ENCODE results near the gene FUT8.

The FUT8 gene

DNA sequence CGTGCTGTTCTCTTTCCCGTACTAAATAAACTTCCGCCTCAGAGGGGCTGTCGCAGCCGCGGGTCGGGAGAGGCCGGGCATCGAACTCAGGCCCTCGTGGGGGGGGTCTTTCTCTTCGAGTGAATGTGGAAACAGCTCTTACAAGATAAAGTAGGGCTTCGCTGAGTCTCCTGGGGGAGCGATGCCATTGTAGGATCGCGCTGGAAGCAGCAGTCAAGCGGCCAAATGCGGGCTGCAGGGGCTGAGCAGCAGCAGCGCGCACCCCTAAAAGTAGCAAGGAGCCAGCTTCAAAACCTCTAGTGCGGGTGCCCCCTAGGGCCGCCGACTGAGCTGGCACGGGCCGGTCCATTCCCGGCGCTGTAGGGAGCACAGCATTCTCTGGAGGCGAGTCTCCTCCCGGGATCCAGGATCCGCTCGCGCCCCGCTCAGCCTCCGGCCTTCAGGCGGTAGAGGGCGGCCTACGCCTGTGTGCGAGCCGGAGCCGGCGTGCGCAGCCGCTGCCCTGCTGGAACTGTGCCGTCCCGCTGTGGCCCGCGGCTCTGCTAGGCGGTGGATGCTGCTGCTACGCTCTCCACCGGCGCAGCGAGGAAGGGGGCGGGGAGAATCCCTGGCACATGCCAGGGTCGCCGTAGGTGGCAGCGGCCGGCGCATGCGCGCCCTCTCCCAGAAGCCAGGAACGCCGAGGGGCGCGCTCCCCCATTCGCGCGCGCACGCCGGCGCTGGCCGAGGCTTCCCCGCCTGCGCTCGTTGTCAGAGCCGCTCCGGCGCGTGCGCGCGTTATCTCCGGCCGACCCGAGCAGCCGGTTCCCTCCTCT is at the start of gene FUT8:
TSS of gene FUT8 (plus strand) at position 699 of the 815 bp plus-strand sequence. CDS start 148,834 bp downstream, outside the sequence.
- DNase-seq (ENCODE audit: low read depth in 2 of 3, low spot score in 2 of 3) = peak; percentile 77 to 90 (median 78)

DNA sequence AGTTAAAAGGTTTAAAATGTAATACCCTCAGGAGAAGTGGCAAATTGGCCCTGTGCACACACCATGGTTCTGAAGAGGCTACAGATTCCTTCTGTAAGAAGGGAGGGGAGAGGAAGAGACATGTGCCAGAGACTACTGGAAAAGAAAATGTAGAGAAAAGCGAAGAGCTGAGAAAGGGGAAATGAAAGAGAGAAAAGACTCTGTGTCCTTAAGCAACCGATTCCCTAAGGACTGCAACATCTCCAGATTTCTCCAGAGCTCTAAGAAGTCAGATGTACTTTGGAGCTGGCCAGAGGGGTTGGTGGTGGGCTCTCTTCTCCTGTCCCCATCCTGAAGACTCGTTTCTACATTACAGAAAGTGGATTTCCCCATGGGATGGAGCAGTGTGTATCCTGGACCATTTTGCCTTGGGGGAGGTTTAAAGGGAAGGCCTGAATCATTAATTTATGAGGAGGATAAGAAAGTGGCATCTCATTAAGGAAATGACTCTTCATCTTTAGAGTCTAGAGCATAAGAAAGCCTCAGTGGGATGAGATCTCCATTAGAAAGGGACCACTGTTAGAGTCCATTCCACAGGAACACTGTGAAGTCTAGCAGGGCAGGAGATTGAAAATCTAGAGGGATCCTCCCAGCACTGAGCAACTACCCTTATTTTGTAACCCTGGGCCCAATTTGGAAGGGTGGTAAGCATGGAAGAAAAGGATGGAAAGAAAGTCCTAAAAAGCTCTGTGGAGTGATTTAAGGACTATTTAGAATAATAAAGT is 45.5 kb upstream of the FUT8 start:
- no peak for DNase-seq (ENCODE audit: low read depth in 2 of 3, low spot score in 2 of 3)

GRCh38 chr14:65369560-65369959 is 43.0 kb upstream of the FUT8 start:
- no peak for DNase-seq (ENCODE audit: low read depth in 2 of 3, low spot score in 2 of 3)

GRCh38 chr14:65370801-65371248 is 41.7 kb upstream of the FUT8 start:
- DNase-seq (ENCODE audit: low read depth in 2 of 3, low spot score in 2 of 3) = no peak

DNA sequence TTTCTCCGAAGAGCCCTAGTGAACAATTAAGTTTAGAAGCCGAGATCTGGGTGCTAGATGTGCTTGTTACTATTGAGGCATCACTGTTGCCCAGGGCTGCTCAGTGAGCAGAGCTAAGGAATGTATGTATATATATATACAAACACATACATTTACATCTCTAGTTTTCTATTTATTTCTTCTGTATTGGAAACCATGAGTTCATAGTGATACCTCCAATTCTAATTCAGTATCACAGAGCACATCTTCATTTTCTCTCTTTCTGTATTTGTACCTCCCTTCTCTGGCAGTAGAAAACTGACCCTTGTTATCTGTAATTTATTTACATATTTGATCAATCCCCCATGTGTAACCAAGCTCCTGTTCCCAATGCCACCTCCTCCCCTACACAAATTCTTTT is 40.7 kb upstream of the FUT8 start:
- DNase-seq (ENCODE audit: low read depth in 2 of 3, low spot score in 2 of 3) = no peak

DNA sequence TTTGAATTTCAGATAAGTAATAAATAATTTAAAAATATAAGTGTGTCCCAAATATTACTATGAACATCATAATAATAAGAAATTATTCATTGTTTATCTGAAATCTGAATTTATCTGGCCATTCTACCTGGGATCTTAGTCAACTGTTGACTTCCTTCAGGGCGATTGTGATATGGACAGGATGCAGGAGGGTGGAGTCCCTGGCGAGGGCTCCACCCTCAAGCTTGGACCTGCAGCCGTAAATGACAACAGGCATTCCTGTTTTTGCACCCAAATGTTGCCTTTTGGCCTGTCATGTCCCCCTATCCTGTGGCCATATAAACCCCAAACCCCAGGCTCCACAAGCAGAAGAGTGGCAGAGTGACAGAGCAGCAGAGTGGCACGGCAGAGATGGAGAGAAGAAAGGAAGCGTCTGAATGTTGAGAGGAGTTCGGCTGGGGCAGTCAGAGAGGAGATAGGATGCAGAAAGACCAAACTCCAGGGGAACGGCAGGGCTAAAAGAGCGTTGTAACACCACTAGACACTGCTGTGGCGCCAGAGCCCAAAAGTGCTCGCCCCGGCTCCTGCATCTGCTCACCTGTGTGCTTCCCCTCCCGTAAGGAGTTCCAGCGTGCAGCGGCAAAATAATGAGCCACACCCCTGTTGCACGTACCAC is 39.4 kb upstream of the FUT8 start:
- no peak for DNase-seq (ENCODE audit: low read depth in 2 of 3, low spot score in 2 of 3)

DNA sequence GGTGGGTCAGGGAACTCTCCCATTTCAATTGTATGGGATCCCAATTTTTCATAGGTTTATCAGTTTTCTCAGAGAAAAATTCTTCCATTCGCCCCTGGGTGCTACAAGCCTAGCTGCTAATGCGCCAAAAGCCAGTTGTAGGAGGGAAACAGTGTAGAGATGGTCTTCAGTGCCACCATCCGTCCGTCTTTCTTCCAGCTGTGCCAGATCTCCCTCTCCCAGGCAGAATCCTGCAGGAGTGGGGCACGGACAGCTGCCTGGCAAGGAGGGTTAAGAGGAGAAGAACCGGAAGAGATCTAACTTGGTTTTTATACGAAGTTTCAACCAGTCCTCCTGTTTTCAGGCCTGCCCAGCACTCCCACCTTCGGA is 38.9 kb upstream of the FUT8 start:
- no peak for DNase-seq (ENCODE audit: low read depth in 2 of 3, low spot score in 2 of 3)

- no peak for DNase-seq (ENCODE audit: low read depth in 2 of 3, low spot score in 2 of 3)
Measured at GRCh38 chr14:65377576-65377975, 35.0 kb upstream of the FUT8 start.

GRCh38 chr14:65382586-65382985 is 29.9 kb upstream of the FUT8 start:
- DNase-seq (ENCODE audit: low read depth in 2 of 3, low spot score in 2 of 3) = no peak

GRCh38 chr14:65387171-65387570 is 25.4 kb upstream of the FUT8 start:
- DNase-seq (ENCODE audit: low read depth in 2 of 3, low spot score in 2 of 3) = no peak

GRCh38 chr14:65387628-65388027 is 24.9 kb upstream of the FUT8 start:
- no peak for DNase-seq (ENCODE audit: low read depth in 2 of 3, low spot score in 2 of 3)

GRCh38 chr14:65392296-65392695 is 20.2 kb upstream of the FUT8 start:
- DNase-seq (ENCODE audit: low read depth in 2 of 3, low spot score in 2 of 3) = no peak

DNA sequence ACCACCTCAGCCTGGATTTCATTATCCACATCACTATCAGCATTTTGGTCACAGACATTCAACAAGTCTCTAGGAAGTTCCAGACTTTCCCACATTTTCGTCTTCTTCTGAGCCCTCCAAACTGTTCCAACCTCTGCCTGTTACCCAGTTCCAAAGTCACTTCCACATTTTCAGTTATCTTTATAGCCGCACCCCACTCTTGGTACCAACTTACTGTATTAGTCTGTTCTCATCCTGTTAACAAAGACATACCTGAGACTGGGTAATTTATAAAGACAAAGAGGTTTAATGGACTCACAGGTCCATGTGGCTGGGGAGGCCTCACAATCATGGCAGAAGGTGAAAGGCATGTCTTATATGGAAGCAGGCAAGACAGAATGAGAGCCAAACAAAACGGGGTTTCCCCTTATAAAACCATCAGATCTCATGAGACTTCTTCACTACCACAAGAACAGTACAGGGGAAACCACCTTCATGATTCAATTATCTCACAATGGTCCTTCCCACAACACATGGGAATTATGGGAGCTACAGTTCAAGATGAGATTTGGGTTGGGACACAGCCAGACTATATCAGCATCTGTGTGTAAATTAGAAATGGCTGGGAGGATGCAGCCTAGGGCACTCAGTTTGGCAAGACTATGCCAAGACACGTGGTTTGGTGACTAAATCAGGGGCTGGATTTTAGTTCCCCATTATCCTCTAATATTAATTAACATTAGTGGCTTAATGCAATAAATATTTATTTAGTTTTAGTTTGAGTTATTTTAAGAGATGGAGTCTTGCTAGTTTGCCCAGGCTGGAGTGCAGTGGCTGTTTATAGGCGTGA is 16.2 kb upstream of the FUT8 start:
- DNase-seq (ENCODE audit: low read depth in 2 of 3, low spot score in 2 of 3) = no peak

DNA sequence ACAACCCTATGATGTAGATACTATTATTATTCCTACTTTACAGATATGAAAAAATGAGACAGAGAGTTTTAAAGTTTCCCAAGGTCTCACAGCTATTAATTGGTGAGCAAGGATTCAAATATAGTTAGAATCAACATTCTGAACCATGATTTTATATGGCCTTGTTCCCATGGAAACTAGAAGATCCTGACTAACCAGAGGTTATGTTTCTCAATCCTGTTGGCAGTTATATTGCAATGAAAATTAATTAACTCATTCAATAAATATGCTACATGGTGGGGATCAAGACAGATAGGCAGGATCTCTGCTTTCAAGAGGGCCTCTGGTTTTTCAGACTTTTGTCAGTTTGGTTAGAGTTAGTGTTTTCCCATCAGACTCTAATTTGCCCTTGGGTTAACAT is 9.3 kb upstream of the FUT8 start:
- DNase-seq (ENCODE audit: low read depth in 2 of 3, low spot score in 2 of 3) = no peak

GRCh38 chr14:65408113-65408512 is 4.4 kb upstream of the FUT8 start:
- DNase-seq (ENCODE audit: low read depth in 2 of 3, low spot score in 2 of 3) = no peak

GRCh38 chr14:65410640-65411039 is 1.9 kb upstream of the FUT8 start:
- DNase-seq (ENCODE audit: low read depth in 2 of 3, low spot score in 2 of 3) = no peak

DNA sequence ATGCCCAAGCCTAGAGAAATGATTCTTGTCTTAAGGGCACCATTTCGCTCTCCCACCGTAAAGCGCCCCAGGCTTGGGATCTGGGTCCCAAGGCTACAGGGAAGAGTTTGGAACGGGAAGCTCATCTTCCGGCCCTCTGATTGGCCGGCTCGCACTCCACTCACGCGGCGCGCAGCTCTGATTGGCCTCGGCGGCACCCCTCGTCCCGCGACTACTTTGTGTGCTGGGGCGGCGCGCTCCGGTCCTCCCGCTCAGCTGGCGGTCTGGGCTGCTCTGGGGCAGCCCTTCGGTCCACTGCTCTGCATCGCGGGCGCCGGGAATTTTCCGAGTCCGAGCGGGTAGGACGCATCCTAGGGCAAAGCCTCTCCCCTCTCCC is 886 bp upstream of the FUT8 start:
- peak; percentile 55 to 64 (median 58) for DNase-seq (ENCODE audit: low read depth in 2 of 3, low spot score in 2 of 3)

- DNase-seq (ENCODE audit: low read depth in 2 of 3, low spot score in 2 of 3) = peak; percentile 19 to 41 (median 40)
Measured at GRCh38 chr14:65412856-65413738, 567 bp downstream of the FUT8 start.

- no peak for DNase-seq (ENCODE audit: low read depth in 2 of 3, low spot score in 2 of 3)
Measured at GRCh38 chr14:65413739-65414045, 1.2 kb downstream of the FUT8 start.

GRCh38 chr14:65414961-65415589 is 2.5 kb downstream of the FUT8 start:
- DNase-seq (ENCODE audit: low read depth in 2 of 3, low spot score in 2 of 3) = no peak

All from activated CD8-positive, alpha-beta memory T cell treated with anti-CD3 and anti-CD28 coated beads for 48 hours (primary cell).